ENCODE data around the gene PKD1.

PKD1 gene

DNA sequence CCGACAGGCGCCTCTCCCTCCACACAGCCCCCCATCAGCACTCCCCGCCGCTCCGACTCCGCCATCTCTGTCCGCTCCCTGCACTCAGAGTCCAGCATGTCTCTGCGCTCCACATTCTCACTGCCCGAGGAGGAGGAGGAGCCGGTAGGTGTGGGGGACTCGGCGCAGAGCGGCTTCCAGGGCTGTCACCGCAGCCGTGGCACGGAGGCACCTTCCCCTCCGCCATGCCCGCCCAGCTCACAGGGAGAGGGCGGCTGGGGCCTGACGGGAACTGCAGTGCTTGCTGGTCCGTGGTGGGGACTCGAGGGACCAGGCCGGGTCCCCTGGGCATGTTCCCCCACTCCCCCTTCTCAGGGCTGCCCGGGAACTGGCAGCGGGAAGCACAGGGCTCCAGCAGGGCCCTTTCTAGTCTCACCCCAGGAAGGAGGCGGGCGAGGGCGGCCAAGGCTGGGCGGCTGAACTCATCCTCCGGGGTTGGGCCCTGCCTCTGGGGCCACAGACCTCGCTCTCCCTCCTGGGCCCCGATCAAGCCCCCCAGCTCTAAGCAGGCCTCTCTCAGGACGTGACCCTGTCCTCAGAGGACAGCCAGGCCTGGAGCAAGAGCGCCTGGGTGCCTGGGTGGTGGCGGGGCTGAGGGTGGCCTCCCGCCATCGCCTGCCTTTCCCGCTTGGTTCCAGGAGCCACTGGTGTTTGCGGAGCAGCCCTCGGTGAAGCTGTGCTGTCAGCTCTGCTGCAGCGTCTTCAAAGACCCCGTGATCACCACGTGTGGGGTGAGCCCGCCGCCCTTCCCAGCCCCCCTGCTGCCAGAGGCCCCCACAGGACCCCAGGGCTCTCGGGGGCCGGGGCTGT is 35.1 kb upstream of the PKD1 start:
- no peak overlapping the region for H3K4me3 ChIP-seq (ENCODE audit: low read depth, low read length)

DNA sequence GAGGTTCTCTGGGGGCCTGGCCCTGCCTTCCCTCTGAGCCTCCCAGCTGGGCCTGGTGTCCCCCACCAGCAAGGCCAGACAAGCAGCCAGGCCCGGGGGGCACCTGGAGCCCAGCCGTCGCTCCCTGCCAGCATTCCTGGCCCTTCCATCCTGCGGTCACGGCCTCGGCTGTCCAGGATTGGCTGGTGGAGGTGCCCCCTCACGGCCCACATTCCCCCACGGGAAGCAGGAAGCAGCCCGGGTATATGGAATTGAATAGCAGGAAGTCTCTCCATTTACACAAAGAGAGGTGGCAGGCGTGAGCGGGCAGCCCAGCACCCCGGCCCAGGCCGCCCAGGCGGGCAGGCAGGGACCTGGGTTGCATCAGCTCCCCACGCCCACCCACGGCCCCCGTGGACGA is 34.4 kb upstream of the PKD1 start:
- H3K4me3 ChIP-seq (ENCODE audit: low read depth, low read length): no peak overlapping the region

DNA sequence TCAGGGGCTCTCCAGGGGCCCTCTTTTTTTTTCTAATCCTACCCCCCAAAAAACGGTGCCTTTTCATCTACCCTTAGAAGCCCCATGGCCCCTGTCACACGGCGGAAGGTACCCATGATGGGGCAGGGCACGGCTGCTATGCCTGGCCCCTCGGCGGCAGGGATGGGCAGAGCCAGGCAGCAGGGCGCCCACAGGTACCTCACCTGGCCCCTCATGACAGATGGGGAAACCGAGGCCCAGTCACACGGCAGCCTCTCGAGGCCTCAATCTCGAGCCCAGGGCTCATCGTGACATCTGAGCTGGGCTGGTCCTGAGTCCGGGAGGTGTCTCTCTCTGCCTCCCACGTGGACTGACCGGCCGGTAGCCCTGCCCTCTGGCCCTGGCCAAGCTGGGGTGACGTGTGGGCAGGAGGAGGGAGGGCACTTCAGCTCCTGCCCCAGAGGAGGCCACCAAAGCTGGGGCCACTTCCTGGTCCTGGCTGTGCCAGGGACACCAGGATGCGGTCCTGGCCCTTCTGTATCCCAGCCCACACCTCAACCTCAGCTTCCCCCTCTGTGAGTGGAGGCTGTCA is 31.5 kb upstream of the PKD1 start:
- no peak overlapping the region for H3K4me3 ChIP-seq (ENCODE audit: low read depth, low read length)

DNA sequence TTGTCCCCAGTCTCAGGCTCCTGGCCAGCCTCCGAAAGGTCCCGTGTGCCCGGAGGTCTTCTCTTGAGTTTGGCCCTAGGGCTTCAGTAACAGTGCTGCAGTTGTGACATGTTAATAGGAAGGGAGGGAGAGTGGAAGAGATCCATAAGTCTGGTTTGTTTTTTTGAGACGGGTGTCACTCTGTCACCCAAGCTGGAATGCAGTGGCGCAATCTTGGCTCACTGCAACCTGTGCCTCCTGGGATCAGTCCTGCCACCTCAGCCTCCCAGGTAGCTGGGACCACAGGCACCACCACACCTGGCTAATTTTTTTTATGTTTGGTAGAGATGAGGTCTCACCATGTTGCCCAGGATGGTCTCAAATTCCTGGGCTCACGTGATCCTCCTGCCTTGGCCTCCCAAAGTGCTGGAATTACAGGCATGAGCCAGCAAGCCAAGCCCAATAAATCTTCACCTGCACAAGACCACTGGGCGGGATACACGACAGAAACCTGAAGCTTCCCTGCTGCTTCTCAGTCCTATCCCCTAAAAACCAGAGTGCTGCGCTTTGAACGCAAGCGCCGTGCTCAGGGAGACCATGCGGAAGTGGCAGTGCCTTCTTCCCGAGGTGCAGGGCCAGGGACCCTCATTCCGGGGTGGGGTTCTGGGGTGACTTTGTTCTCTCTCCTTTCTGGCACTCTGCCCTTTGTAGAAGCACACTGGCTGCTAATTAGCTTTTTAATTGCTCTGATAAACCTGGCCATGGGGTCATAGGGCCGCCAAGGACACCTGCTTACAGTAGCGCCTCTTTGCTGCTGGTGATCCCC is 30.8 kb upstream of the PKD1 start:
- no peak overlapping the region for H3K4me3 ChIP-seq (ENCODE audit: low read depth, low read length)

DNA sequence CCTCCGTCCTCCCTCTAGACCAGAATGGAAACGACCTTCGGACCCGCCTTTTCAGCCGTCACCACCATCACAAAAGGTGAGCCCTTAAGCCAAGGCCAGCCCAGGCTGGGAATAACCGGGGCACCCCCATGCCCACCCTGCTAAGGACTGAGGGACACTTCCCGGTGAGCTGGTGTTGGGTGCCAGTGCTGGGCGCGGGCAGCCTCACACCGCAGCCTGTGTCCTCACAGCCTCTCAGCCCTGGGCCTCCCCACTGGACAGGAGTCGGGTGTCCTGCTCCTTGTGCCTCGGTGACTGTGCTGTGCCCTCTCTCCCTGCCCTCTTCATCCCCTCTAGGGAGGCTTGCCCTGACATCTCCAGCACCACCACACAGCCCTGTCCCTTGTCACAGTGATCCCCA is 30.2 kb upstream of the PKD1 start:
- H3K4me3 ChIP-seq (ENCODE audit: low read depth, low read length): no peak overlapping the region

DNA sequence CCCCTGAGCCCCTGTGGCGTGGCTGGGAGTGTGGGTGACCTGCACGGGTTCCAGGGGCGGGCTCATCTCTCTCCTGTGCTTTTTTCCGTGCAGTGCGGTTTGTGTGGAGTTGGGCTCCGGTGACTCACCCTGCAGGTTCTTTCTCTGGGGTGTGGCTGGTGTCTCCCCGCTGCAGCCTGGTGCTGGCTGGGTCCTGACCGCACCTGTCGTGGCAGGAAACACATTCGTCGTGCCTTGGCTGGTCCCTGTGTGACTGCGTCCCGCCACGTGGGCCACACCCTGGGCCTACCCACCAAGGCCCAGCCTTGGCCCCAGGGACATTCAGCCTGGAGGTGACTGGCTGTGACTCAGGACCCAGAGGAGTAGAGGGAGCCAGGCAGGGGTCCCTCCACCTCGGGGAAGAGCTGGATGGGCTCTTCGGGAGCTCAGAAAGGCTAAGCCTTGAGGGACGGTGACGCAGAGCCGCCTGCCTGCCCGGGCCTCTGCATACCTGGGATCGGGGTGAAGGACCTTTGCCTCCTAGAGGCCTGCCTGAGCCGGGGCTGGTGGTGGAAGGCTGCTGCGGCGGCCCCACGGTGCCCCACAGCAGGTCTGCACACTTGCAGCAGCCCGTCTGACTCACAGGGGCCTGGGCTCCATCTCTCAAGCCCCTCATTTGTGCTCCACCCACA is 27.6 kb upstream of the PKD1 start:
- H3K4me3 ChIP-seq (ENCODE audit: low read depth, low read length): no peak overlapping the region

DNA sequence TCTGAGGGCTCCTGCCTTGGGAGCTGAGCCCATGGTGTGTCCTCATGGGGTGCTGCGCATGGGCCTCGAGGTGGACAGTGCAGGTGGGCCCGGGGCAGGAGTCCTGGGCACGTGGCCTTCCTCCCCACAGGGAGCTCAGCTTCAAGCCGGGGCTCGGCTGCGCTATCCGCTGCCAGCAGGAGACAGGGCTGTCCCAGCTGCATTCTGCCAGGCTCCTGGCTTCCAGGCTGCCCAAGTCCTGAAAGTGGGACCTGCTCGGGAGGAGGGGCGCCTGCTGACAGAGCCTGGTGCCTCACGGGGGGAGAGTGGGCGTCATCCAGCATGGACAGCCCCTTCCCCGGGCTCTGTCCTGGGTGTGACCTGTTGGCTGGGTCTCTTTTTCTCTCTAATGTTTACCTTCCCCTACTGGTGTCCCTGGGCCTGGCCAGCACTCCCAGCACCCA is 27.0 kb upstream of the PKD1 start:
- H3K4me3 ChIP-seq (ENCODE audit: low read depth, low read length): no peak overlapping the region

DNA sequence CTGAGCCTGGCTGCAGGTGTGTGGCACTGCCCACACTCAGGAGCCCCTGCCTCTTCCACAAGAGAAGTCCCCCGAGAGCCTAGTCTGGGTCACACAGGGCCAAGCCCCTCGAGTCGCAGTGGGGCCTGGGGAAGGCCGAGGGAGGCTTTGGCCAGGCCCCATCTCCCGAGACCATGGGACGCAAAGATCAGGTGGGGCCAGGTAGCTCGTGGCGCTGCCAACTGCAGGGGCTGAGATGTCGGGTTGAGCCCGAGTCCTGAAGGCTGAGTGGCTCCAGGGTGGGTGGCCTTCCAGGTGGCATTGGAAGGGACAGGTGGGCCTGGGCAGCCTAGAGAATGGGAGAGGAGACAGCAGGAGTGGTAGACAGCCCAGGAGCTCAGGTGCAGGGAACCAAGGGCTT is 26.2 kb upstream of the PKD1 start:
- H3K4me3 ChIP-seq (ENCODE audit: low read depth, low read length): no peak overlapping the region

DNA sequence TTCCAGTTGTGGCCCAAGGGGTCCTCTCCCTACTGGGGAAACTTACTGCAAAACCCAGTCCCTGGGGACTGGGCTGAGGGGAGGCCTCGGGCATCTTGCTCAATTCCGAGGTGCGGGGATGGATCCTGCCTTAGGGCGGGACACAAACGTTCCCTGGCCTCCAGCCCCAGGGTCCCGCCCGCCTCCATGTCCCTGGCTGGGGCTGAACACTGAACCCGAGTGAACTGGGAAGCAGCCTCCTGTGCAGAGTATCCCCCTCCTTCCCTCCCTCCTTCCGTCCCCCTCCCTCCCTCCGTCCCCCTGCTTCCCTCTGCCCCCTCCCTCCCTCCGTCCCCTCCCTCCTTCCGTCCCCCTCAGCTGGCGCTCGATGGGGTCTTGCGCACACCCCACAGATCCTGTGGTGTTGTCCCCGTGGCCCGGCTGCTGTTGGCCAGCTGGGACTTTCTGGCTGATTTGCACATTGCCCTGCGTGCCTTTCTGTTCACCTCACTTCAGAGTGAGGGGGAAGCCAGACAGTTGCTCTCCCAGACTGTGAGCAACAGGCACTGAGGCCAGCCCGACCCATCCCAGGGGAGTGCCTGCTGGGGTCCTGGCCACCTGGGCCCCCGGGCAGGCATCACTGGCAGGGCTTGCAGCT is 25.3 kb upstream of the PKD1 start:
- H3K4me3 ChIP-seq (ENCODE audit: low read depth, low read length): no peak overlapping the region

DNA sequence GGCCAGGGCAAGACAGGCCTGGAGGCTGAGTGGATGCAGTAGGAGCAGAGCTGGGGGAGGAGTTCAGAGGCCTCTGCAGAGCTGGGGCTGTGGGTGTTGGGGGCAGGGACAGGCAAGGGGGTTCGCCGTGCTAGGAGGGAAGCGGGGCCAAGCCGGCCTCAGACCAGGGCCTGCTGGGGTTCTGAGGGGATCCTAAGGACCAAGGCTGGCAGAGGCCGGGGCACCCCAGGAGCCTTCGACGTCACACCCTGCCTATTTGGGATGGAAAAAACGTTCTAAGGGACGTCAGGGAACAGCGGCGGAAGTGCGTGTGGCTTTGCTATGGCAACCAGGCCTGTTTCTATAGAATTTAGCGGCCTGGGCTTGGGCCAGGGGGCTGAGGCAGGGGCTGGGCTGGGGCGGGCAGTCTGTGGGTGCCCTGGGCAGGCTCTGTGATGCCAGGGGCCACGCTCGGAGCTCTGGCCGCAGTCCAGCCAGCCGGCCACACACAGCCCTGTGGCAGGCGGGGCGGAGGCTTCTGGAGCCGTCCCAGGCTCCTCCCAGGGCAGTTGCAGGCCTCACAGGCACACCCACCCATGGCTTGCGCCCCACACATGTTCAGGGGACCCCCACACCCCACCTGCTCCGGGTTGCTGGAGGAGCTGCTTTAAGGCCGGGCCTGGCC is 23.6 kb upstream of the PKD1 start:
- H3K4me3 ChIP-seq (ENCODE audit: low read depth, low read length): no peak overlapping the region

DNA sequence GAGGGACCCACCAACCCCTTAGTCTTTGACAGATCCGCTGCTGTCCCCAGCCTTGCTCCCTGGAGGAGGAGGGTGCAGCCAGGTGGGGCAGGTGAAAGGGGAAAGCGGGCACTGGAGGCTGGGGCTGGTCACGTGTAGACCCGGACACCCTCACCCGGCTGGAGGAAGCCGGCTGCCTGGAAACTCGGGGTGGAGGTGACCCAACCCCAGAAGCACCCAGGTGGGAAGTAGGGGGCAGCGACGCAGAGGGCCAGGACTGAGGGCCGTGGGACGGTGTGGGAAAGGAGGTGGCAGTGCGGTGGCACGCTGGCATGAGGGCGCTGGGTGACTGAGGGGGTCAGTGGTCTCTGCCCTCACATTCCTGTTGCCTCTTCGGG is 22.6 kb upstream of the PKD1 start:
- no peak overlapping the region for H3K4me3 ChIP-seq (ENCODE audit: low read depth, low read length)

DNA sequence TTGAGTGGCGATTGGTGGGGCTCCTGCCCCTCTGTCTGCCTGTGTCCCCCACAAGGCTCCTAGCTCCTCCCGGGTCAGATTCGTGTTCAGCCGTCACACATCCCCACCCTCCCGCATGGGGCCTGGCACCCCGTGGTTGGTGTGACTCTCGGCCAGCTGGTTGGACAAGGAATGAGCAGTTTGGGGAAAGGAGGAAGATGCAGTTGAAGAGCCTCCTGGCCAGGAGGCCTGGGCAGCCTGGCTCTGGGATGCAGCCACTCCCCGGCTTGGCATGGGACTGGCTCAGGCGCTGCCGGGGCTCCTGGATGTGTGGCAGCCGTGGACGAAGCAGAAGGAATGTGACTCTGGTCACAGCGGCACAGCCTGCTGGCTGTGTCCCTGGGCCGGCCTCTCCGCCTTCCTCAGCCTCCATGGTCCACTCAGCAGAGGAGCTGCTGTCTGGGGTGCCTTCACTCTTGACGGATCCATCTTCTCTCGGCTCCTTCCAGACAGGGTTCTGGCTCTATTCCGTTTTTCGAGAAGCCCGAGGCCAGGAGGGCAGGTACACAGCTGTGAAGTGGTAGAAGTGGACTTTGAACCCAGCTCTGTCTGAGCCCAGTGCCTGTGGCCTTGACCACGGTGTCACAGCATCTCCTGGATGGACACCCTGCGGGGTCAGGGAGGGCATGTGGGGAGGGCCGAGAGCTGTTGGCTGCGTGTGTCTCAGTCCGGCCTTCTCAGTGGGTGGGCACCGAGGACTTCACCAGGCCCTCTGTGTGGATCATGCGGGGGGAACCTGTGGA is 22.0 kb upstream of the PKD1 start:
- no peak overlapping the region for H3K4me3 ChIP-seq (ENCODE audit: low read depth, low read length)

DNA sequence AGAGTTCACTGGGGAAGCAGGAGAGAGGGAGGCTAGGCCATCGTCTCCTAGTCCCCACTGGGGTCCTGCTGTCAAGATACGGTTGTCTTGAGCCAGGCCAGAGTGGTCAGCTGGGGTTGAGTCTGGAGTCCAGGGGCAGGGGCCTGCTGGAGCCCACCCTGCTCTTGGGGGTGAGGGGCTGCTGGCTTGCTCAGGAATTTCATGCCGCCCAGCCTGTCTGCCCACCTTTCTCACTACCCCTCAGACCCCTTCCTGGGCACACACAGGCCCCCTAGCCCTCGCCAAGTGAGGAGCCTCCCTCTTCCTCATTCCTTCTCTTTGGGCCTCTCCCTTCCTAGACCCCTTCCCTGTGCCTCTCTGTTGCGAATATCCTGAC is 21.1 kb upstream of the PKD1 start:
- no peak overlapping the region for H3K4me3 ChIP-seq (ENCODE audit: low read depth, low read length)

DNA sequence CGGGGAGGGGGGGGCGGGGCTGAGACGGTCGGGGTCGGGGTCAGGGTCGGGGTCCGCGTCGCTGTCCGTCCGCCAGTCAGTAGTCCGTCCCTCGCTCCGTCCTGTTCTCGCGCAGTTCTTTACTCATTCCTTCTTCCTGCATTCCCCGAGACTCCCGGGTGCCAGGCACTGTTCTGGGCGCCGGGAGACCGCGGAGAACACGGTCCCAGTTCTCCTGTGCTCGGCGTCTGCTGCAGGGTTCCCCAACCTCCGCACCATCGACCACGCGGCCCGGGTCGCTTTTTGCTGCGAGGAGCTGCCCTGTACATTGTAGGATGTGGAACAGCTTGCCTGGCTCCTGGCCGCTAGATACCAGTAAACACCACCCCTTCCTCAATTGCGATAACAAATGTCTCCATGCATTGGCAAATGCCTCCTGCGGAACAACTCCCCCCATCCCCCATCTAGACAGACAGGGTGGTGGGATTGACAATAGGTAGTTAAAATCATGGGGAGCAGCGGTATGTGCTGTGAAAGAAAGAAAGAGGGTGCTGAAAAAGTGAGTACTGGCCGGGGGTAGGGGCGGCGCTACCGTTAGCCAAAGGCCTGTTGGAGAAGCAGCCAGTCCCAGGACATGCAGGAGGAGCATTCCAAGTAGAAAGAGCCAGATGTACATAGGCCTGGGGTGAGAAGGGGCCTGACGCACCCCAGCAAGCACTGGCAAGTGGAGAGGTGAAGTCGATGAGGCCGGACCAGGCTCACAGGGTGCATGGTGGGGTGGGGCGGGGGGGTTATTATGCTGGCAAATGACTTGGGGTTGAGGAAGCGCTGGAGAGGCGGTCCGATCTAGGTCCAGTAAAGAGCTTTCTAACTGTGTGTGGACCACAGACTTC is 20.5 kb upstream of the PKD1 start:
- peak overlapping the region; percentile 91 for H3K4me3 ChIP-seq (ENCODE audit: low read depth, low read length)

DNA sequence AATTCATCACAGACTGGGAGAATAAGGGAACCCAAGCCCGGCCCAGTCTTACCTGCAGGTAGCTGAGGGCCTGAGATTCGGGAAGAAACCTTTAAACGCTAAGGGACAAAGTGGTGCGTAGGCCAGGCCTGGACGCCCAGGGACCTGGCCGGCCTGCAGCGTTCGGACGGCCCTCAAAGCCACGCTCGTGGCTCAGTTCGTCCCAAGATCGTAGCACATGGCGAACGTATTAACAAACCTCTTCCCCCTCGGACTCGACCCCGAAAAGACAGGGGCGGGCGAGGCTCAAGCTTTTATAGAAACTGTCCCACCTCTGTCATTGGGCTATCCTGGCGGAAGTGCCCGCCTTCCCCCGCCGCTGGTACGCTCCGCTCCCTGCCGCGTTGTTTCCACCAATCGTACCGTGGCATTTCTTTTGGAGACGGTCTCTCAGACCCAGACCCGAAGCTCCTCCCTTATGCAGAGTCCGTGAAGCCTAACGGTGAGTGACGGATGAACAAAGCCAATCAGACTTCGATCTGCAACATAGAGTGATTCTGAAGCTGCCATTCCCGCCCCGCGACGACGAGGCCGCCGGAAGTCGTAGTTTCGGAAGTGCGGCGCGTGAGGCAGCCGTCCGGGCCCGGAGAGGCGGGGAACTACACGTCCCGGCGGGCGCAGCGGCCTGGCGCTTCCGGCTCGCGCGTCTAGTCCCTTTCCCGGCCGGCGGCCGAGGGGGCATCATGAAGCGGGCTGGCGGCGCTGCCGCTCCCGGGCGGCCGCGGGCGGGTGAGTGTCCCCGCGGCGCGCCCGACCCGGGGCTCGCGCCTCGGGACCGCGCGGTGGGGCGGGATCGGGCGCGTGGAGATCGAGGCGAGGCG is 19.6 kb upstream of the PKD1 start, which contains the start of gene TRAF7:
TRAF7 (plus strand) TSS at position 692 of the 860 bp plus-strand sequence. CDS start 8,139 bp downstream, outside the sequence.
- H3K4me3 ChIP-seq (ENCODE audit: low read depth, low read length): peak within 1 kb of the TSS; percentile 99

DNA sequence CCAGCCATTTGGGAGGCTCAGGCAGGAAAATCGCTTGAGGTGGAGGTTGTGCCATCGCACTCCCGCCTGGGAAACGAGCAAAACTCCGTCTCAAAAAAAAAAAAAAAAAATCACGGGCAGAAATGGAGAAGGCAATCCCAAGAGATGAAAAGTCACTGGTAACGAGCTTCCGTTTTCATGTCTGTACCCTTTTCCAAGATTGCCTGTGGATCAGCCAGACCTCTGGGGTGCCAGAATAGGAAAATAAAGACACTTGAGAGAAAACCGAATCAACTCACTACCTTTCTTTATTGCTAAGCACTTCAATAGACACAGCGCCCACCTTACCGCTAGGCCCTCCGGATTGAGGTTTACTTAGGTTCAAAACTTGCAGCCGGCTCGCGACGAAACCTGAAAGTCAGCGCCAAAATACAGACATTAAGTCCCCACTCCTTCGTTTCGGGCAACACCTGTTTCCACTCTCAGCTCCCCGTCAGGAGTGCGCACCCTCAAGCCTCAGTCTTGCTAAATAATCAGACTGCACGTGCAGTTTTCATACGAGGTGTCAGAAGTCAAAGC is 18.9 kb upstream of the PKD1 start:
- peak overlapping the region; percentile 99 for H3K4me3 ChIP-seq (ENCODE audit: low read depth, low read length)
